ENCODE results near the gene PTPRT.

- TF ChIP-seq CTCF (IDR thresholded peaks at IDR 0.05), result no peak
- no peak for TF ChIP-seq POLR2A (IDR thresholded peaks at IDR 0.05; ENCODE audit: low read length)
- TF ChIP-seq BCL3 (IDR thresholded peaks at IDR 0.05), result no peak
- no peak for TF ChIP-seq RNF2 (IDR thresholded peaks at IDR 0.05; ENCODE audit: borderline replicate concordance, low read depth)
- no peak for TF ChIP-seq RAD21 (conservative IDR thresholded peaks at IDR 0.05 in 1 of 2, IDR thresholded peaks at IDR 0.05 in 1 of 2)
- TF ChIP-seq CHD2 (IDR thresholded peaks at IDR 0.05; ENCODE audit: low read length, partially characterized antibody), result no peak
- TF ChIP-seq GATA3 (IDR thresholded peaks at IDR 0.05; ENCODE audit: borderline replicate concordance), result no peak
- no peak for TF ChIP-seq FOXS1 (CRISPR knock-in tag; IDR thresholded peaks at IDR 0.05)
- TF ChIP-seq HOXA7 (CRISPR knock-in tag; IDR thresholded peaks at IDR 0.05), result no peak
- TF ChIP-seq ZSCAN20 (CRISPR knock-in tag; IDR thresholded peaks at IDR 0.05), result no peak
- TF ChIP-seq FOSL2 (IDR thresholded peaks at IDR 0.05), result no peak
- no peak for TF ChIP-seq FOSL2 (CRISPR knock-in tag; IDR thresholded peaks at IDR 0.05)
- TF ChIP-seq CEBPB (IDR thresholded peaks at IDR 0.05), result no peak
- TF ChIP-seq KDM1A (IDR thresholded peaks at IDR 0.05; ENCODE audit: low read depth), result no peak
Observed at GRCh38 chr20:42740226-42740870, 449.4 kb downstream of the PTPRT start.

Measured in A549 (cell line).